Inferior parietal cortex (tissue), 1 donor: ENCODE data around the gene MNS1.
A peak's percentile ranks its signal among the peaks of the same experiment; 100 is the strongest.
"Not testable (repeated sequence)": the region's sequence is repeated elsewhere in the genome, so short reads cannot be mapped to it uniquely, and the experiment has no call there.

Experiments used
- DNase-seq: peaks from one replicate; pipeline ENCODE4 v3.0.0-alpha.2; 2016; ENCODE audit errors: extremely low spot score

MNS1 gene, protein sequence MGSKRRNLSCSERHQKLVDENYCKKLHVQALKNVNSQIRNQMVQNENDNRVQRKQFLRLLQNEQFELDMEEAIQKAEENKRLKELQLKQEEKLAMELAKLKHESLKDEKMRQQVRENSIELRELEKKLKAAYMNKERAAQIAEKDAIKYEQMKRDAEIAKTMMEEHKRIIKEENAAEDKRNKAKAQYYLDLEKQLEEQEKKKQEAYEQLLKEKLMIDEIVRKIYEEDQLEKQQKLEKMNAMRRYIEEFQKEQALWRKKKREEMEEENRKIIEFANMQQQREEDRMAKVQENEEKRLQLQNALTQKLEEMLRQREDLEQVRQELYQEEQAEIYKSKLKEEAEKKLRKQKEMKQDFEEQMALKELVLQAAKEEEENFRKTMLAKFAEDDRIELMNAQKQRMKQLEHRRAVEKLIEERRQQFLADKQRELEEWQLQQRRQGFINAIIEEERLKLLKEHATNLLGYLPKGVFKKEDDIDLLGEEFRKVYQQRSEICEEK

DNA sequence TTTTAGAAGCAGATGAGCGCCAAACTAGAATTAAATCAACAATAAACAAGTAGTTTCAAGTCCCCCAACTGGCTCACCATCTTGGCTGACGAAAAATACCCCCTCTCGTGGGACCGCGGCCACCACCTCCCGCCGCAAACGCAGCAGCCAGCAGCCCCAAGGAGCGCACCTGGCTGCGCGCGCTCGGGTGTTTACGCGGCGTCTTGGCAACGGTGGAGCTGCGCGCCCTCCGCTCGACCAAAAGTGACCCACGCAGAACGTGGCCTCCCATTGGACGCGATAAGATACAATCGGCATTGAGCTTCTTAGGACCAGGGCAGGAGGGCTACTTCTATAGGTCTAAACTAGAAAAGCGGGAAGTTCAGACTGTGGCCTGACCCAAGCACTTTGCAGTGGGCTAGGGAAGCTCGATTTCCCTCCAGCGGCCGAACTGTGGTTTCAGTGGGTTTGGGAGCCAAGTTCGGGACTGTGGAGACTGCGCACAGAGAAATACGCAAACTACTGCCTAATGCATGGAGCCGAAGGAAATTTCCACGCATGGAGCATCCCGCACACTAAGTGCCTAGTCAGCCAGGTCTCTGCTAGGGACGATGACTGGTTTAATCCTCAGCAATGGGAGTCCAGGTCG is at the start of gene MNS1:
MNS1 (minus strand) TSS at position 245 of the 628 bp plus-strand sequence; CDS start at position 80, 165 bp downstream.
- DNase-seq = peak; percentile 95

DNA sequence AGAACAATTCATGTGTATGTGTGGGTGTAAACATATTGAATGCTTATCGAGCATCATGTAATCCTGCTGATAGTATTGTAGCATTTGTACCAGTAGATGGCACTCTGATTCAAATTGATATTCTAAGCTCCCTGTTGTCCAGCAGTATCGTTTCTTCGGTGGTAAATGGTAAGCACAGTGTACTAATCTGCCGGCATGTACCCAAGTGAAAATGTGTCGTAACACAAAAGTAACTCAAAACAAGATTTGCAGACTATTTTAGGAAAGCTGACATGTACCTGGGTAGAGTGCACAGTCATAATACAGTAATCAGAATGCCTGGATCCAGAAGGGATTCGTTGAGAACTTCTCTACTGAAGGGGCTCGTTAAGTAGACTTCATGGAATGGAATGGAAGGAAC is 31.7 kb upstream of the MNS1 start:
- DNase-seq = peak; percentile 83

DNA sequence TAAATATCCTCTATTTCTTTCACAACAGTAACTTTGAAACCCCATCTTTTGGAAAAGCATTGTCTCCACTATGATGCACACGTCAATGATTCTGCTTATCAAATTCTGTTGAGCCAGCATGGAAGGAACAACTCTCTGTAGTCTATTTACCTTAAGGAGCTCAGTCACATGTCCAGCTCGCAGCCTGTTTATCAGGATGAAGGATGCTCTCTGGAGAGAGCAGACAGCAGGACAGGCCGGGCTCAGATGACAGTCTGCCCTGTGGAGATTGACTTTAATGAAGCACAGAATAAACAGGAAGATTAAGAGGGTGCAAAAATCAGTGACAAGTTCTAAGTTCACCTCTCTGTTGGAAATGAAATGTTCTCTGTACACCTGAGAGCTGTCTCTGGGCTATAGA is 30.6 kb upstream of the MNS1 start:
- DNase-seq = no peak

DNA sequence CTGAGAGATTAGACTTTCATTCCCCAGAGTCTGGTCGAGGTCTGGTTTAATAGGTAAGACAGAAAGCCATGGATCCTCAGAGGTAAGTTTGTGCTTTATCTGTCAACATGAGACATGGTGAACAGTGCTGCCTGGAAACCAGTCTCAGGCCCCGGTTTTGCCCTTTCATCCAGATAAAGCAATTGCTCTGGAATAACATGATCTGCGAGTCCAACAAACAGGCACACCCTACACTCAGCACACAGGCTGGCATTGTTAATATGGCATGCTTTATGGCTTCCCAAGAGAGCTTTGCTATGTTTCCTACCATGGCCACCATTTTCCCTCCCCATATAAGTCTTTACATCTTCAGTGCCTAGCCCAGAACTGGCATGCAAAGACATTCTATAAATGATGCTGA is 30.1 kb upstream of the MNS1 start:
- DNase-seq = no peak

DNA sequence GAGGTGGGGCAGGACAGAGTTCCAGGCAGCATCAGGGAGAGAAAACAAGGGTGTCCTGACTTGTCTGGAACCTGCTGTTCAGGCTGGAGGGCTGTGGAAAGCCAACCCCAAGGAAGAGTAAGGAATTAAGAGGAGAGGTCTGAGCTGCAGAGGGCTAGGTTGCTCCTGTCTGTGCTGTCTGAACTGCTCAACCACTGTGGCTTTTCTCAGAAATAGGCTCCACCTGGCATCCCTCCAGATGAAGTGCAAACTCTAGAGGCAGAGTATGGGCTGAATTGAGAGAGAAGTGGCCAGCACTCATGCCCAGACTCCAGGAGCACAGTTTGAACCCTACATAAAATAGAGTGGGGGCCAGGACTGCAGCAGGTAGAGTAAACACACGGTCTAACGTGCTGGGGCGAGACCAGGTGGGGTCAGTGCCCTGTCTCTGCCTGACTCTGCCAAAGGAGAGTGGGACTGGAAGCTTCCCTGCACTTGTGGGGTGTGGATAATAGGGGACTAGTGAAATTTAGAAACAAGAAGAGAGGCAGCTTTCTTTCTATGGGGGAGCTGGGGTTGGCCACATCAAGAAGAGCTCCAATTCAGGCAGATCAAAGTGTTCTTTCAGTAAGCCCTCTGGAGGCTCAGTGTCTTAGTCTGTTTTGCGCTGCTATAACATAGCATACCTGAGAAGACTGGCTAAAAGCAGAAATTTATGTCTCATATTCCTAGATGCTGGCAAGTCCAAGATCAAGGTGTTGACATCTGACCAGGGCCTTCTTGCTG is 28.0 kb upstream of the MNS1 start:
- no peak for DNase-seq

DNA sequence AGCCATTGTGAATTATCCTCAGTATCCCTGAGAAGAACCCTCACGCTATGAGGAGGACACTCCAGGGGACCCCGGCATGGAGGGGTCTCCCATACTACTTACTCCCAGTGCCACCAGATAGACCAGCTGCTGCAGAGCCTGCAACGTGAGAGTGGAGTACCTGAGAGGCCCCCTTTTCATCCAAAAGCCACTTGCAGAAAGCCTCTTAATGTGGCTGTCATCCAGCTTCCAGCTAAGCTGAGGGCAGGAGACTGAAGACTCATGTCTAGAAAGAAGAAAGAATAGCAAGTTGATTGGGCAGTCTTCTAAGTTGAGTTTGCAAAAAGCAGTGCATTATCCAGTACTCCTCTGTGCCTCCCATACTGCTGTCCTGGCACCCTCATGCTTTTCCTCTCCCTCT is 27.3 kb upstream of the MNS1 start:
- no peak for DNase-seq

DNA sequence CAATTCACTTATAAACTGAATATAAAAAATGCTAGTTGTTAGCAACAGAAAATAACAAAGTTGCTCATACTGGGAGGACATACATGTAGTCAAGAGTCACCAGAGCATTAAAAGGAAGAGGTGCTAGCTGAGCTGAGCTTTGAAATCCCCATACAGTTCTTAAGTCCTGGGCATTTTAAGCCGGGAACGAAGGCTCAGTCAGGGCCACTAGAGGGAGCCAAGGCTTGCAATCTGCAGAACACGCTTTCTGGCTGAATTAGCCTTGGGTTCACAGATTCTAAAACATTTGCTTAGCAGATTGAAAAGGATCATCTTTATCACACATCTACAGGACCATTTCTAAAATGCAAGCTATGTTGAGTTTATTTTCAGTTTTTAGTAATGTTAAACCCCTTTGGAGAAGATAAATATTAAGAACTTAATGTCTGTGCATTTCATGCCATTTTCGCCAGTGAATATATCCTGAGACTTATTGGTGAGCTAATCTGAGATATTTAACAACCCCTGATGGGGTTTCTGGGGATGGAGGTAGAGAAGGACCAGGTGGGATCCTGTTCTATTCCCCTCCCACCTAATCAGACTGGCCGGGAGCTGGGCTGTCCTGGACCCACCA is 26.3 kb upstream of the MNS1 start:
- peak; percentile 86 for DNase-seq

DNA sequence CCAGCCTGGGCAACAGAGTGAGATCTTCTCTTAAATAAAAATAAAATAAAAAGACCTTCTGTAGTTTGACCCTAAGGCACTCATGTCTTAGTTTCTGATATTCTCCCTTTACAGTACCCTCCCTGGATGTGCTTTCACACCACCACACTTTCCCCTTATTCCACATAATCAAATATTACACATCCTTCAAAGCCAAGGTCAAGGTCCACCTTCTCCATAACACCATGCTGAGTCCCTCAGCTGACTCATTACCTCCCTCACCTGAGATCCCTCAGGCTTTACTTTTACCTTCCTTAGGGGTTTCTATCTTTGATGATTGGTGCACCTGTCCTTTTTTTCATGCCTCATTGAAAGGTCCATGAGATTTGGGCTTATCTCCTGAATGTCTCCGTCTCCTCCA is 25.5 kb upstream of the MNS1 start:
- DNase-seq = no peak

DNA sequence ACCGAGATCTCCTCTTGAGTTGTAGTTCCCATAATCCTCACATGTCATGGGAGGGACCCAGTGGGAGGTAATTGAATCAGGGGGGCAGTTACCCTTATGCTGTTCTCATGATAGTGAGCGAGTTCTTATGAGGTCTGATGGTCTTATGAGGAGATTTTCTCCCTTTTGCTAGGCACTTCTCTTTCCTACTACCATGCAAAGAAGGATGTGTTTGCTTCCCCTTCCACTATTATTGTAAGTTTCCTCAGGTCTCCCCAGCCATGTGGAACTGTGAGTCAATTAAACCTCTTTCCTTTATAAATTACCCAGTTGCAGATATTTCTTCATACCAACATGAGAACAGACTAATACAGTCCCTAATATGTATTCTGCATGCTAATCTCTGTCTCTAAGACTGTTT is 21.3 kb upstream of the MNS1 start:
- not testable (repeated sequence) for DNase-seq

DNA sequence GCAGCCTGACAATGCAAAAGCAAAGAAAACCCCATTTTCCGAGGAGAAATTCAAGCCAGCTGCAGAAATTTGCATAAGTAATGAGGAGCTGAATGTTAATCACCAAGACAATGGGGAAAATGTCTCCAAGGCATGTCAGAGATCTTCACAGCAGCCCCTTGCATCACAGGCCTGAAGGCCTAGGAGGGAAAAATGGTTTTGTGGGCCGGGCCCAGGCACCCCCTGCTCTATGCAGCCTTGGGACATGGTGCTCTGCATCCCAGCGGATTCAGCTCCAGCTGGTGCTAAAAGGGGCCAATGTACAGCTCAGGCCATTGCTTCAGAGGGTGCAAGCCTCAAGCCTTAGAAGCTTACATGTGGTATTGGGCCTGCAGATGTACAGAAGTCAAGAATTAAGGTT is 20.5 kb upstream of the MNS1 start:
- DNase-seq = not testable (repeated sequence)

DNA sequence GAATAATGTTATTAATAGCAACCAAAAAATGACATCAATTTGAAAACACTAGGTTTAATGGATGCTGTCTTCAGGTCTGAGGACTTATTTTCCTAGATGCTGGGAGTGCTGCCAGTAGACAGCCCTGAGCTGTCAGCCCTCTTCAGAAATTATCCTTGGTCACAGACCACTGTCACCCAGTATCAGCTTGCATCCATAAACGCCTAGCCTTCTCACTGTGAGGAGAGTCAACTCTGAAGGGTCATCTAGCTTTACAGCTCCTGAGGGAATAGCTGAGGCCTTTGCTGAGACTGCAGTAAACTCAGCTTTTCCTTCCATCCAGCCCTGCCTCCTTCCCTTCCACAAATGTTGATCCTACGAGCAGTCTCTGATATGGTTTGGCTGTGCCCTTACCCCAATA is 19.4 kb upstream of the MNS1 start:
- DNase-seq = no peak

DNA sequence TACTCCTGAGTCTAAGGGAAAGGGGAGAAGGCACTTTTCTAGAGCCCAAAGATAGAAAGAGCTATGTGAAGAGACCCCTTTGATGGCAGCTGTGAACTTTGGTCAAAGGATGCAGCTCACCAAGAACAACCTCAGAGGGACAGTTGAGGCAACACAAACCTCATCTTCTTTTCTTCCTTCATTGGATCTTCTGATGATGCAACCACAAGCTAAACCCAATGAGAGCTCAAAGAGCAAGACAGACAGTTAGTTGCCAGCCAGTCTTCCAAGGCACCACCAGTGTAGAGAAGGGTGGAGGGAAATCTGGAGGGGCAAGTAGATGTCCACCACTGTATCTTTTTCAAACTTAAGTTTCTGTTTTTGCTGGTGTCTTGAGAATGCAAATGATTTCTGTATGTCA is 10.4 kb upstream of the MNS1 start:
- DNase-seq = no peak

DNA sequence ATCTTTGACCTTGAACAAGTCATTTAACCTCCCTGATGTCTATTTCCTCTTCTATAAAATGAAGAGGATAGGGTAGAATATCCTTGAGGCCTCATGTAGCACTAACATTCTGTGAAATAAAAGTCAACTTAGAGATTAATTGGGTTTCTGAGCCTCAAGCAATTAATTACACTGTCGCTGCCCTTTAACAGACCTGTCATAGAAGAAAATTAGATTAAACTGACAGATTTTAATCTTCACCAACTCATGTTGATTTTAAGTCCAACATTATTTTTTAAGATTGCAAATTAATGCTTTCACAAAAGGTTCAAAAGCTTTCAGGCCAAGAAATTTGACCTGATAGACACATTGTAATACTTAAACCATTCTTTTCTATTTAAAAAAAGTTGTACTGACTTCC is 8.1 kb upstream of the MNS1 start:
- no peak for DNase-seq

DNA sequence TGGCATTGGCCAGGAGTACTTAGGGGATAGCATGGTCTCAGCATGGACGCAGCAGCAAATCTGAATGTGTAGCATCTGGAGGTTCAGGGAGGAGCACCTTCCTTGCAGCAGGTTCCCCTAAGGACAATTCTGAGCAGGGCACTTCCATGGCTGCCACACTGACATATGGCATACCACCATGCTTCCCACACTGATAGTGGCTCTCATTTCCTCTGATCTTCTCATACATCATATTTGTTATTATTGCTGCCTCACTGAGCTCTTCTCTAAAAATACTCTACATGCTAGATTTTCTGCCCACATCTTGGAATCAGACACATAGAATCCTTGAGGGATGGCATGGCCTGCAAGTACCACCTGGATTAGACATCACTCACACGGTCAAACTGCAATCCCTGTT is 7.3 kb upstream of the MNS1 start:
- no peak for DNase-seq

DNA sequence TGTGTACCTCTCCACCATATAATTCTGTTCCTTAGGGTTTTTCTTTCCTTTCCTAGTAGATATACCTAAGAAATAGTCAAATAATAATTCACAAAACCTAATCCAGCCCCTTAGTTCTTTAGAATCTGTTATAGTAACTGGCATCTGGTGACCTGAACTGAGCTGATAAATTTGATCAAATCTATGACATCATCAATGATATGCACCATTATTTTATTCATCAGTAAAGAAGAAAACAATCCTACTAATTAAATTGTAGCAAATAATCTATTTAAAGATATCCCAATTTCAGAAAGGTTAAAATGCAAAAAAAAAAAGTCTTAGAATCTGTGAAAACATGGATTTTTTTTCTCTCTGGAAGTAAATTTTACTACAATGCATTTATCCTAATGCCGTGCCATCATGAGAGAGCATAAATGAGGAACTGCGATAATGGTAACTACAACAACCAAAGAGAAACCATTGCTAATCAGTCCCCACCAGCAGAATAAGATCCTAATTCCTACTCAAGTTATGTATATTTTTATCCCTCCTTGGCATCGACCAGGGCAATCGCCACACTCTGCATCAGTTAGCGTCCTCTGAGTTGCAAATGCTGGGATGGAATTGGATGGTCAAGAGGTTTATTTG is 6.6 kb upstream of the MNS1 start:
- DNase-seq = no peak

DNA sequence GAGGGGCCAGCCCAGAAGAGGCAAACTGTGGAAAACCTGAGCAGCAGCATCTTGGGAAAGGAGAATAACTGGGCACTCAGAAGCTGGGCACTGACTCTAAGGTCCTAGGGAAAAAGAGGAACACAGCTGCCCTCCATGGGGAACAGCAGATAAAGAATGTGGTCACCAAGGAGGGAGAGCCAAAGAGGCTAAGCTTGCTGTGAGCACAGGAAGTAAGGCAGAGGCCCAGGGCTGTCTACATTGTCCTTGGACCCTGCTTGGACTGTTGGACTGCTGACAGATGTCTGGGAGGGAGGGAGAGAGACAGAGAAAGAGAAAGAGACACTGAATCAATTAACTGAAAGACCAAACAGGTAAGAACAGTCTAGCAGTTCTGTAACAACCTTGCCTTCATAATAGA is 4.5 kb upstream of the MNS1 start:
- DNase-seq = no peak

DNA sequence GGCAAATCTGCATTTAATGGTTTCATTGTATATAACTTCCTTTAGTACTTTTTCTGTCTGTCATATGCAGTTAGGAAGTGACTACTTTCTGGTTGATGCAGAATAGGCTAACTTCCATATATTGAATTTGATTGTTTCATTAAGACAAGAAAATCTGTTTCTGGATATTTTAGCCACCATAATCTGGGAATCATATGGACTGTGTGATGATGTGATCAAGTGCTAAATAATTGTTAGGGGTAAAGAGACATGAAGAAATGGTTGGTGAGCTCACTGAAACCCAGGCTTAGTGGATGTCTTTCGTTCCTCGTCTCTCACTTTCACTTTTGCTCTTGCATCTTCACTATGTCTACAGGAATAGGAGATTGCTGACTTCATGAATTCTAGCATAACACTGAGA is 3.5 kb upstream of the MNS1 start:
- no peak for DNase-seq

DNA sequence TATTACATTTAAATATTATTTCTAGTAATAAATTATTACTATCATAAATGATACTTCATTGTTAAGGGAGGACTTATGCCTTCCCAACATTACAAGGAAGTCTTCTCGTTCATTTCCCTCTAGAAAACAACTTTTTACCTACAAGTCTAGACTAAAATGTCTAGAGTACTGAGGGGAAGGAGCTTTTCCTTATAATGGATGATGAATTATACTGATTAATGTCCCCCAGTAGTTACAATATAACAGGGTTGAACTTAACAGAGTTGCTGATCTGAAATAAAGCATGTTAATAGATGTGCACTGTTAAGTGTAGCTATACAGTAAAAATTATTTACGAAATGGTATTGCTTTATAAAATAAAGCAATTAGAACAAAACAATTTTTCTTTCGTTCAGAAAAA is 2.7 kb upstream of the MNS1 start:
- DNase-seq = no peak

DNA sequence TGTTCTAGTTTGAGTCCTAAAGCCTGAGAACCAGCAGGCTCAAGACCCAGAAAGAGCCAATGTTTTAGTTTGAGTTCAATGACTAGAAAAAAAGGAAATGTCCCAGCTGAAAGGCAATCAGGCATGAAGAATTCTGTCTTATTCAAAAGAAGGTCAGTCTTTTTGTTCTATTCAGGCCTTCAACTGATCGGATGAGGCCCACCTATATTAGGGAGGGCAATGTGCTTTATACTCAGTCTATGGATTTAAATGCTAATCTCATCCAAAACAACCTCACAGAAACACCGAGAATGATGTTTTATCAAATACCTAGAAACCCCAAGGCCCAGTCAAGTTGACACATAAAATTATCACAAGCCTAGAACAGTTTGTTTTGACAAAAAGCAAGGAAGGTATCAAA is 4.0 kb downstream of the MNS1 start:
- no peak for DNase-seq

DNA sequence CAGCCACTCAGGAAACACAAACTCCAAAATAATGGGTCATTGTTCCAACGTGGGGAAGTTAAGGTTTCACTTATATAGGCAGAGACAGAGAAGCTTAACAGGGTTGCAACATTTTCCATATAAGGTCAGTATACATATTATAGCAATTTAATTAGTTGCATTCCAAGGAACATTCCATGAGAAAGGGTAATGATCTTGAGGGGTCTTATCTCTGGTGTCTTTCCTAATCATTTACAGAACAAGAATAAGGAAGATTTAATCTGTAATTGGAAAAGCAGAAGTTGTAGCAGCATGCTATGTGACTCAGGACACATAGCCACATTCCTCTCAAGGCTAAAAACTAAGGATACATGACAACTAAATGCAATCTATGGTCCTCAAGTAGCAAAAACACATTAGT is 4.9 kb downstream of the MNS1 start:
- DNase-seq = no peak

DNA sequence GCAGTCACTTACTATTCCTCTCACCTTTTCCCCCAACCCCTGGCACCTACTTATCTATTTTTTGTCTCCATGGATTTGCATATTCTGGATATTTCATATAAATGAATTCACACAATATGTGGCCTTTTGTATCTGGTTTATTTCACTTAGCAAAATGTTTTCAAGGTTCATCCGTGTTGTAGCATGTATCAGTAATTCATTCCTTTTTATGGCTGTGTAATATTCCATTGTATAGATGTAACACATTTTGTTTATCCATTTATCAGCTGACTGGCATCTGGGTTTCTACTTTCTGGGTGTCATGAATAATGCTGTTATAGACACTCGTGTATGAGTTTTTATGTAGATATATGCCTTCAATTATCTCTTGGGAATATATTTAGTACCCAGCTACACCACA is 5.8 kb downstream of the MNS1 start:
- DNase-seq = no peak

DNA sequence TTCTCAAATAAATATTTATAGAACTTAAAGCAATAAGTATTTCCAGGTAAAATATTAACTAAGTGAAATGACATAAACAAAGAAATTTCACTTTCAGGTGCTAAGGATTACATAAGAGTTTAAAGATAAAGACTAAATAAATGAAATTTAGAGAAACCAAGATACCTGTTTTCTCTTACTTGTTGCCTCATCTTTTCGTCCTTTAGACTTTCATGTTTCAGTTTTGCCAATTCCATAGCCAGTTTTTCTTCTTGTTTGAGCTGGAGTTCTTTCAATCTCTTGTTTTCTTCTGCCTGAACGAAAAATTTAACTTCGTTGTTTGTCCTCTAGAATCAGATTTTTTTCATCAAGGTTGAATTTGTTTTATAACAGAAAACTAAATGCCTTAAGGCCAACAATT is 8.7 kb downstream of the MNS1 start:
- DNase-seq = no peak
